HG03280 (cell line): Measurements from ENCODE around the gene NAT16.
"Not testable (repeated sequence)": the region's sequence is repeated elsewhere in the genome, so short reads cannot be mapped to it uniquely, and the experiment has no call there.

Experiments
- ATAC-seq: cut with Tn5 transposase; IDR thresholded peaks from one replicate; pipeline ENCODE4 v1.9.1; 2021; ENCODE audit warnings: mild to moderate bottlenecking, moderate library complexity; ENCODE audit not compliant: unreplicated experiment

NAT16 gene

DNA sequence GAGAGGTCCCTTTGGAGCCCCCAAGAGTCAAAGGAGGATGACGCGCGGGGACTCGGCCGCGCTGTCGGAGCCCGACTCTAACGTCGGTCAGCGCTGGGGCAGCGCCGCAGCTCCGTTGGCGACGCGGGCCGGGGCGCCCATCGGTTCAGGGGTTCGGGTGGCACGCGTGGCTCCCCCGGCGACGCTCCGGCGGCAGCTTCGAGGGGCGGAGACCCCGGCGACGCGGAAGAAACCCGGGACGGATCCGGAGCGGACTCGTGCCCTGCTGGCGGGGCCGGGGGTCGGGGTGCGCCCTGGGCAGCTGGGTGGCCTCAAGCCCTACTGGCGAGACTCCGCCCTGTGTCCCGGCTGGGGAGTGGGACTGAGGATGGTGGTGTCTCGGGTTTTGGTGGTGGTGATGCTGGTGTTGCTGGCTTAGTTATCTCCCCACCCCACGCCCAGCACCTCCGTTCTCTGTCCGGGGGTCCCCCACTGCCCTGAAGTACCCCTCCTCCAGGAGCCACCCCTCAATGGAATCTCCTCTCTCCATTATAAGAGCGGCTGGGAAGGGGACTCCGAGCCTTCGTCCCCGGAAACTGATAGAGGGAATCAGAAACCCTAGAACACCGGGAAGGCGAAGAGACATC, at the start of gene NAT16:
Gene NAT16 (minus strand): TSS at position 164 of the 626 bp plus-strand sequence. CDS start 5,486 bp downstream, outside the sequence.
- no peak for ATAC-seq

GRCh38 chr7:101226721-101227120, 46.6 kb upstream of the NAT16 start:
- no peak for ATAC-seq

GRCh38 chr7:101225650-101226049, 45.6 kb upstream of the NAT16 start:
- ATAC-seq, result no peak

DNA sequence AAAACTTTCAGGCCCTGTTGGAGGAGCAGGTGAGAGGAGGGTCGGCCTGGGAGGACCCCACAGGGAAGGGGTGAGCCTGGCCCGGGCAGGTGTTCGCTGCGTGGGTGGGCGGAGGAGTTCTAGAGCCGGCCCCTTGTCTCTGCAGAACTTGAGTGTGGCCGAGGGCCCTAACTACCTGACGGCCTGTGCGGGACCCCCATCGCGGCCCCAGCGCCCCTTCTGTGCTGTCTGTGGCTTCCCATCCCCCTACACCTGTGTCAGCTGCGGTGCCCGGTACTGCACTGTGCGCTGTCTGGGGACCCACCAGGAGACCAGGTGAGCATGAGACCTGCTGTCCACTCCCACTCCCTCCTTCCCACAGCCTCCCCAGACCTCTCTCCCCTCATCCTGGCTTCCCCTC, 43.4 kb upstream of the NAT16 start:
- no peak for ATAC-seq

GRCh38 chr7:101222275-101222830, 42.3 kb upstream of the NAT16 start:
- ATAC-seq, result no peak

- no peak for ATAC-seq
Measured at GRCh38 chr7:101220295-101220694, 40.2 kb upstream of the NAT16 start.

- ATAC-seq, result peak; percentile 24
Measured at GRCh38 chr7:101218236-101219125, 38.4 kb upstream of the NAT16 start.

DNA sequence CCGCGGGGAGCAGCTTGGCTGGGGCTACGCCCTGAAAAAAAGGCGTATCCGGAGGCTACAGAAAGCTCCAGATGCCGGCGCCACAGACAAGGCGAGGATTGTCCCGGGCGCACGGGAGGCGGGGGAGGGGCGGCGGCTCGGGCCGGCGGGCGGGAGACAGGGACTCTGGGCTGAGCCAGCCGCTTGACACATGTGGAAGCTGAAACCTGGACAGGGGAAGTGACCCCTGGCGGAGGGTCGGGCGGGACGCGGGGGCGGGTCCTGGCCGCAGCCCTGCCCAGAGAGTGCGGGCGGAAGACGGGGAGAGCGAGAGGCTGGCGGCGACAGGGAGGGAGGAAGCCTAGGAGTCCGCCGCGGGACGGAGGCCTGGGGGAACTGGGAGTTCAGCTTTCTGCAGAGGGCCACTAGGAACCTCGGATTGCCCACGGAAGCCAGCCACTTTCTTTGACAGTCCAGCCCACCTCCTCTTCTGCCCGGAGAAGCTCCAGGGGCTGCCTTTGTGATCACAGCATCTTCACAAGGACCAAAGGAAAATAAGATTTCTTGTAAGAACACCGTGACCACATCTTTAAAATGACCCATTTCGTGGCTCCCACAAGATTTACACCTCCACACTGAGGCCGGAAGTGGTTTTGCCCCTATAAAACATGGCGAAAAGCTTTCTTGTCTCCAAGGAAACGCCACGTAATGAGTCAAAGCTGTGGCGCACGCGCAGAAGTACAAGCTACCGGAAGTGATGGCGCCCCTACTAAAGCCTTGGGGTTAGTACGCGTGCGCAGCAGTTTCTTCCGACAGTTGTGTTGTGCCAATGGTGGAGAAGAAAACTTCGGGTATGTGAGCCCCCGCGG, 37.5 kb upstream of the NAT16 start, which contains the start of the genes PLOD3 and ZNHIT1:
Gene PLOD3 (minus strand): TSS at position 194 of the 848 bp plus-strand sequence. CDS start 307 bp downstream, outside the sequence.
Gene ZNHIT1 (plus strand): TSS at position 778 of the 848 bp plus-strand sequence. CDS start 31 bp downstream, at position 809.
- peak; percentile 61 for ATAC-seq

GRCh38 chr7:101216860-101217387, 36.8 kb upstream of the NAT16 start:
- ATAC-seq, result peak; percentile 17

DNA sequence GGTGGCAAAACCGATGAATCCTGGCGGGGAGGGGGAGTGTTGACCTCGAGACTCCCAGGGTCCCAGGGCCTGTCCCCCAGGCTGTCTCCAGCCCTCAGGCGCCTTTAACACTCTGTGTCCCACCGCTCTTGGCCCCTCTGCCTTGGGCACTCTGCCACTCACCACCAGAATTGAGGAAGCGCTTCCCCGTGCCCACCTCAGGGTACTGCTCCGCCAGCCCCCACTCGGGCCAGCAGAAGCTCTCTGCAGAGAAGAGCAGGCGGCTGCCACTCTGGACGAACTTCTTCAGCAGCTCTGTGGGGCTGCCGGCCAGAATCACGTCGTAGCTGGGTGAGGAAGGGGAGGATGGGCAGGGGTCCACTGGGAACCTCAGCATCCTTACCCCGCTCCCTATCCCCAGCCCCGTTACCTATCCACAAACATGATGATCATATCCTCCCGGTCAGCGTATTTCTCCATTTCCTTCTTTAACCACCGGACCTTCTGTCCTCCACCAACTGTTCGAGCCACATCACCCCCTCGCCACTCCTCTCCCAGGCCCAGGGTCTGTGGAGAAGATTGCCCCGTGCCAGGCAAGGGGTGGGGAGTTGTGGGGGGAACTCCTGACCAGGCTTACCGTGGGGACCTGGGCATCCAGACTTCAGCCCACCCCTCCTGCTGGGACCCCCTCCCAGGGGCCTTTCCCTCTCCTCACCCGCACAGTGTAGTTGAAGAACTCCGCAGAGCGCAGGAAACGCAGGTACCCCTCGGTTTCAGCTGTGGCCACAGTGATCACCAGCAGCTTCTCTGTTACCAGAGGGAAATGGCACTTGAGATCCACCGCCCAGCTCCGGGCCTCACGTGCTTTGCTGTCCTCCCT, 36.1 kb upstream of the NAT16 start:
- no peak for ATAC-seq

GRCh38 chr7:101212014-101212413, 31.9 kb upstream of the NAT16 start:
- no peak for ATAC-seq

DNA sequence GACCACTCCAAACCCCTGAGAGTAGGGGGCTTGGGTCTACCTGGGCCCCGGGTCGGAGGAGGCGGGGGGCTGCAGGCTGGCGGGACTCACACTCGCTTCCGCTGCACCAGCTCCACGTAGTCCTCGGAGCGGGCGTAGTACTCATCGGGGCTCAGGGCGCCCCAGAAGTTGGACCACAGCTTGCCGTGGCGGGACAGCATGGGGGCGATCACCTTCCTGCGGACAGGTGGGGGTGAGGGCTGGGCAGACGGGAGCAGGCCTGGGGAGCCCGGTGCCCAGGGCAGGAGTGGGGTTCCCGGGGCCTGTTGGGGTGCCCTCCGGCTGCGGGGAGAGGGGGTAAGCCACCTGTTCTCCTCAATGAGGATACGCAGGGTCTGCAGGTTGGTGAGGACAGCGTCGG, 31.4 kb upstream of the NAT16 start:
- ATAC-seq, result no peak

DNA sequence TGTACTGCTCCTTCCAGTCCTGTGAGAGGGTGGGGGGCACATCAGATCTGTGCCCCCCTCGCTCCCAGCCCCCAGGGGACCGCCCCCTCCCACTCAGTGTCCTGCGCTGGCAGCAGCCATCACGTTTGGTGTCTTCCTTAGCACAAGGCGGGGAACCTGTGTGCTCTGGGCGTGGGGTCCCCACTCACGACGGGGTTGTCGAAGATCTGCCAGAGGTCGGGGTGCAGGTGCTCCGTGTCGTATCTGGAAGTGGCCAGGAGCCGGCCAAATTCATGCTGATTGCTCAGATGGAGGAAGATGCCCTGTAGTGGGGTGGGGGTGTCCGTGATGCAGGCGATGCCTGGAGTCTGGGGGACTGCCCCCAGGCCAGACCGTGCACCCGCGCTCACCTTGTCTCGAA, 30.1 kb upstream of the NAT16 start:
- no peak for ATAC-seq

DNA sequence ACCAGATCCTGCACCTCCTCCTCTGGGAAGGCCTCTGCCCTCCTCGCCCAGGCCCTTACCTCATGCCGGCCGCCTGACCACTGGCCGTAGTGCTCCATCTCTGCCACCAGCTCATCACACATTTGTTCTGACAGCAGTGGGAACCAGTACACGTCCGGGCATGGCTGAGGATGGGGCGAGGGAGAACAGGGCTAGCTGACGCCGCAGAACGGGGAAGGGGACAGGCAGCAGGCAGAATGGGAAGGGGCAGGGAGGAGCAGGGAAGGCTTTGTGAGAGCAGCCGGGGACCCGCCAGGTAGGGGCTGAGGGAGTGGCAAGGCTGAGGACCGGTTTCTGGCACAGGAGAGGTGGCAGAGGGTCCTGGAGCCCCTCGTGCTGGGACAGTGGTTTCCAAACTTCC, 28.7 kb upstream of the NAT16 start:
- ATAC-seq, result no peak

GRCh38 chr7:101207459-101207858, 27.4 kb upstream of the NAT16 start:
- no peak for ATAC-seq

GRCh38 chr7:101206665-101207042, 26.6 kb upstream of the NAT16 start:
- ATAC-seq, result no peak

- ATAC-seq, result no peak
Measured at GRCh38 chr7:101205901-101206664, 26.0 kb upstream of the NAT16 start.

DNA sequence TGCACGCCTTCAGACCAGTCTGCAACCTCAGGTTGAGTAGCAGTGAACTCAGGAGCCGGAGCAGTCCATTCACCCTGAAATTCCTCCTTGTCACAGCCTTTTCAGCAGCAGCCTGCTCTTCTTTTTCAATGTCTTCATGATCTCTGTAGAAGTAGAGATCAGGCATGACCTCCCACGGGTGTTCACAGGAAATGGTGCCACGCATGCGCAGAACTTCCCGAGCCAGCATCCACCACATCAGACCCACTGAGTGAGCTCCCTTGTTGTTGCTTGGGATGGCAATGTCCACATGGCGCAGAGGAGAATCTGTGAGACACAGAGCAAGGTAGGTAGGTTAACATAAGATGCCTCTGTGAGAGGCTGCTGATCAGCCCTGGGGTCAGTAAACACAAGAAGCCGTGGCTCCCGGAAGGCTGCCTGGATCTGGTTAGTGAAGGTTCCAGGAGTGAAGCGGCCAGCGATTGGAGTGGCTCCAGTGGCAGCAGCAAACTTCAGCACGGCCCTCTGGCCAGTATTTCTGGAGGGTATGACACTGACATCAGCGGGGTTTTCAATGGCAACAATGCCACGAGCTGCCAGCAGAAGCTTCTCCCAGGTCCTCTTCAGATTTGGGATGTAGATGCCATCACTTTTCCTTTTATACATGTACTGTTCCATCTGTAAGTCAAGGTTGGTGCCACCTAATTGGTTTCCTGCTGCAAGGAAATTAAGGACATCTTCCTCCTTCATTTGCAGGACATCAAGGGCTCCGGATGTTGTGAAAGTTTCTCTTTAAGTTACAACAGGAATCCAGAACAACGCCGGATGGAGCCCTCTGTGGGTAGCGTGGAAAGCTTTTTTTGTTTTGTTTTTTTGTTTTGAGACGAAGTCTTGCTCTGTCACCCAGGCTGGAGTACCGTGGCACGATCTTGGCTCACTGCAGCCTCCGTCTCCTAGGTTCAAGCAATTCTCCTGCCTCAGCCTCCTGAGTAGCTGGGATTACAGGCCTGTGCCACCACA, 23.9 kb upstream of the NAT16 start:
- not testable (repeated sequence) for ATAC-seq
